ENCODE results near the gene AKIRIN2. TPM values are rescaled to one million over a fixed set of nuclear protein-coding genes. Genes with fewer than 3 reads are reported as not detected.
"Not testable (repeated sequence)": the region's sequence is repeated elsewhere in the genome, so short reads cannot be mapped to it uniquely, and the experiment has no call there.

The AKIRIN2 gene
- total RNA-seq, 1 experiment from 2014 or later: 28.2 TPM

DNA sequence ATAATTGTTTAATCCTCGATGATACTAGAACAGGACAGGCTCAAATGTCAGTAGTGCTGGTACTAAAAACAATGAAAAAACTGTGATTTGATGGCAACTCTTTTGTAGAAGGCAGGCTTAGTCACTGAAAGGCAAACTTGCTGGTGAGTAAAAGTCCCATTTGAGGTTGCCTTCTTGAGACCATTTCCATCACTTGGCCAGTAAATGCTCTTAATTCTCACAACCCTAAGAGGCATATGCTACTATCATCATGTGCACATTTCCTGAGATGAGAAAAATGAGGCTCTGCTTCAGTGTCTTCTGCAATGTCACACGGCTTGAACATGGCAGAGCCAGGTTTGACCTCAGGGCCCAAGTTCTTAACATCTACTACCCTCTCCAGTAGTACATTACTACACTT is 9.9 kb downstream of the AKIRIN2 start:
- no peak for DNase-seq (ENCODE audit: extremely low read depth, low read depth)

- DNase-seq (ENCODE audit: extremely low read depth, low read depth): no peak
Observed at GRCh38 chr6:87690441-87690840, 11.6 kb downstream of the AKIRIN2 start.

- DNase-seq (ENCODE audit: extremely low read depth, low read depth): not testable (repeated sequence)
Observed at GRCh38 chr6:87687893-87688292, 14.1 kb downstream of the AKIRIN2 start.

DNA sequence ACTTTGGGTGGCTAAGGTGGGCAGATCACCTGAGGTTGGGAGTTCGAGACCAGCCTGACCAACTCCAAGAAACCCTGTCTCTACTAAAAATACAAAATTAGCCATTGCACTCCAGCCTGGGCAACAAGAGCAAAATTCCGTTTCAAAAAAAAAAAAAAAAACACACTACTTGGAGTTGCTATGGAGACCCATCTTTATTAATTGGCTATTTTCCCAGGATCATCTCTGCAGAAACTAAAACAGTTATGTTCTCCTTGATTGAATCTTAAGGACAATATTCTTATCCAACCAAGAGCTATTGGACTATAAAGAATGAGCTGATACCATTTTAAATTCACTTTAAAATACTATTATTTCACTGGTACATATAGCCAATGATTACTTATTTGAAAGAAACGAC is 14.7 kb downstream of the AKIRIN2 start:
- DNase-seq (ENCODE audit: extremely low read depth, low read depth): no peak

DNA sequence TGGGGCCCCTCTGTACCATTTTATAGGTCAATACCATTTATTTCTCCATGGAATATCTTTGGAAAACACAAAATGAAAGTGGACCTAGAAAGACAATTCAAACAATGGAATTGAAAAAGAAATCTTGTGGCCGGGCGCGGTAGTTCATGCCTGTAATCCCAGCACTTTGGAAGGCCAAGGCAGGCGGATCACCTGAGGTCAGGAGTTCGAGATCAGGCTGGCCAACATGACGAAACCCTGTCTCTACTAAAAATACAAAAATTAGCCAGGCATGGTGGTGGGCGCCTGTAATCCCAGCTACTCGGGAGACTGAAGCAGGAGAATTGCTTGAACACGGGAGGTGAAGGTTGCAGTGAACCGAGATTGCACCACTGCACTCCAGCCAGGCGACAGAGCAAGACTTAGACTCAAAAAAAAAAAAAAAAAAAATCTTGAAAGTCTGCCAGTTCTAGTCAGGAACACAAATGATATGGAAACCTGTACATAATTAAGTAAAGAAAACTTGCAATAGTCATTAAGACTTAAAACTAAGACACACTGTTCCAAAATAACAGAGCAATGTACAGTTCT is 15.3 kb downstream of the AKIRIN2 start:
- not testable (repeated sequence) for DNase-seq (ENCODE audit: extremely low read depth, low read depth)

- DNase-seq (ENCODE audit: extremely low read depth, low read depth): no peak
Observed at GRCh38 chr6:87684895-87685654, 17.0 kb downstream of the AKIRIN2 start.

DNA sequence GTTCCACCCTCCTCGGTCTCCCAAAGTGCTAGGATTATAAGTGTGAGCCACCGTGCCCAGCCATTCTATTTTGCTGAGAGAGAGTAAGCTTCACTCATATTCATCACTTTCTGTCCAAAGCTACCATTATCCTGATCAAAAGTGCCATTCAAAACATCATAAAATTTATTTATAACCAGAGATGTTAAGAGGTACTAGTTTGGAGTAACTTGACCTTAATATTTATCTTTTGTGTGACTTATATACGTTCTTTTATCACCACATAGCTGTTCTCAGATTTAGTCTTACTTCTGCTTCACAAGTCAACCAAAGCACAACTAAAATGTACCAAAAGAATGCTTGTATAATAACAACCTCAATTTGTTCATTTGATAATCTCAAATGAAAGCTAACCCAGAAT is 18.1 kb downstream of the AKIRIN2 start:
- no peak for DNase-seq (ENCODE audit: extremely low read depth, low read depth)

DNA sequence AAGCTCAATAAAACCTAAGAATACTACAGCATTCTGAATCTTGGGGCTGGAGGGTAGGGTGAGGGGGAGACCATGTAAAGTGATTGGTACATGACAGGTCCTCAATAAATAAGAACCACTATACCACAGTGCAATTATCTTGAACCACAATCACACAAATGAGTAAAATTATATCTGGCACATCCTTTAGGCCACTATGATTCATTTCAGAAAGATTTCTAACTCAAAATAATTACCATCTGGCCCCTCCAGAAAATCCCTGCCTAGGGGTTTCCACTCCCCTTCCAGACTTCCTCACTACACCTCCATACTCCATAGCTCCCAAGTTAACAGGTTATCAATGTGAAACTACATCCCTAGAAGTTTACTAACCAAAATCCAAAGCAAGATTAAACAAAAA is 19.7 kb downstream of the AKIRIN2 start:
- no peak for DNase-seq (ENCODE audit: extremely low read depth, low read depth)

DNA sequence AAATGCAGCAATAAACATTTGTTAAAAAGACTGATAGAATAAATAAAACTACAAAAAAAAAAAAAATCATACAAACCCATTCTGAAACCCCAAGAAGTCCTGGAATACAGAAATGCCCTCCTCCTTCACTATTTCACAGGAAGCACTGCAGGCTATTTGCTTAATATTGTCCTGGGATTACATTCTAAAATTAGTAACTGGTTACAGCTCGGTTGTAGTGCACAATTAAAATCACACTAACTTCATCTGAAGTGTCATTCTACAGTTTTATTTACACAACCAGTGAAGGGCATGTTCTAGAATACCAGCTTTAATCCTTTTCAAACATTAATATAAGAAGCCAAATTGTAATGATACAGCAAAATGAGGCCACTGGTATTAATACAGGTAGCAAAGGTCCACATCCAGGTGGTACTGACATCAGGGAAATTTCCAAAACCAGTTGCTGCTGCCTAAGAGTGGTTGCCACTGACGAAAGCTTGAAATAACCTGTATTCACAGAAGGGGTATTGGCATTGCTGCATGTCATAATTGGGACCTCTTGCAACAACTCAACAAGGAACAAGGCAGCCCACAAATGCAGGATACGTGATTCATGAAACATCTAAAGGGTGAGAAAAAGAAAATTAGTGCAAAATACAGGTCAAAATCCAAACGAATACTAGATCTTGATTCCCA is 26.9 kb downstream of the AKIRIN2 start:
- no peak for DNase-seq (ENCODE audit: extremely low read depth, low read depth)

DNA sequence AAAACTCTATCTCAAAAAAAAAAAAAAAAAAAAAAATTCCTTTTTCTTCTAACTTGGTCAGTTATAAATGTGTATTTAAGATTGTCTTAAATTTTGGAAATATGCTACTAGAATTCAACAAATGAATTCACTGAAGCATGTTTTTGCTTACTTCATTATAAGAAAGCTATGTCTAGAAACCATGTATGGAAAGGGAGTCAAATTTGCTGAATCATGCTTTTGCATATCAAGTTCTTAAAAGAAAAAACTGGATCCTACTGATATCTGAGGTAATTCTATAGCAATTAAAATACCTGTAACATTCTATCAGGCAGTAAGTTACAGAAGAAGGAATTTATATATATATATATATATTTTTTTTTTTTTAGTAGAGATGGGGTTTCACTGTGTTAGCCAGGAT is 27.7 kb downstream of the AKIRIN2 start:
- DNase-seq (ENCODE audit: extremely low read depth, low read depth): no peak

GRCh38 chr6:87673237-87673636 is 28.8 kb downstream of the AKIRIN2 start:
- no peak for DNase-seq (ENCODE audit: extremely low read depth, low read depth)

DNA sequence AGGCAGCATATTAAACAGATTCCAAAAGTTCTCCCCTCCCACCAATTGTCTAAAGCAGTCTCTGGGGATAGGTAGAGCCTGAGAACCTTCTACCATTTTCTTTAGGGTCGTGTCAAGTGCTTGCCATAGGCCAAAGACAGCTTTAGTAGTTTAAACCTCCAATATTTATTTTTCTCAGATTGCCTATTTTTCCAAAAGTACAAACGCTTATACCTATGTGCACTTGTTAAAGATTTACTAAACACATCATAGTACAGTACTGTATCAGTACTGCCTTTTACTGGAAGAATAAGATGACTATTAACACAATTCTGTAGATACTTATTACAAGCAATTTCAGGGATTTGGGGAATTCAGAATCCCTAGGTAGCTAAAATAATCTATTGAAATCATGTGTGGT is 29.4 kb downstream of the AKIRIN2 start:
- no peak for DNase-seq (ENCODE audit: extremely low read depth, low read depth)

DNA sequence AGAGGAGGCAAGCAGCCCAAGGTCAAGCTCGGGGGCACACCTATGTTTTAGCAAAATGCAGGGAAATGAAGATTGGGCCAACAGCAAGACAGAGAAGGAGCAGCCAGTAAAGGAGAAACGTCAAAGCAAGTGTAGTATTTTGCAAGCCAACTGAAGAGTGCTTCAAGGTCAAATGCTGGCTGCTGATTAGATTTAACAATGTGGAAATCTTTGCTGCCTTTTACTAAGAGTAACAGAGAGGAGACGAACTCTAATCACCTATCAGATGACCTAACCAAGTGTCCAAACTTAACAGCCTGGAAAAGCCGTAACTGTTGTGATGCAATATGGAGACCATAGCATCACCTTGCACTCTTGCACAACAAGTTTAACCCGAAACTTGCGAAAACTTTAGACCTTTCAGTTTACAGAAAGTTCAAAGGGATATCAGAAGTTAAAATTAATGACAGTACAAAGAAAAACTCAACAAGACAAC is 30.4 kb downstream of the AKIRIN2 start:
- DNase-seq (ENCODE audit: extremely low read depth, low read depth): no peak

GRCh38 chr6:87670707-87671106 is 31.3 kb downstream of the AKIRIN2 start:
- no peak for DNase-seq (ENCODE audit: extremely low read depth, low read depth)

DNA sequence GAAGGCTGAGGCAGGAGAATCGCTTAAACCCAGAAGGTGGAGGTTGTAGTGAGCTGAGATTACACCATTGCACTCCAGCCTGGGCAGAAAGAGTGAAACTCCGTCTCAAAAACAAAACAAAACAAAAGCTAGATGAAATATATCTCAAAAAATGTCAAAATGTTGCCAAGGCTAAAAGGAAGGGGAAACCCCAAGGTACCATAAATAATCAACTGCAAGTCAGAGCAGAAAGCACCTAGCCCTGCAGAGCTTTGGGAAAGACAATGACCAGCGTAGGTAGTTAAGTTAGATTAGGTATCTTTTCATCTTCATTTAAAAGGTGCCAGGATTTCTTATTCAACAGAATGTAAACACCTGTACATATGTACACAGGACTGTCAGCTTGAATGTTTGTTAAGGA is 33.0 kb downstream of the AKIRIN2 start:
- no peak for DNase-seq (ENCODE audit: extremely low read depth, low read depth)

GRCh38 chr6:87668013-87668412 is 34.0 kb downstream of the AKIRIN2 start:
- DNase-seq (ENCODE audit: extremely low read depth, low read depth): no peak

- DNase-seq (ENCODE audit: extremely low read depth, low read depth): no peak
Observed at GRCh38 chr6:87667032-87667431, 35.0 kb downstream of the AKIRIN2 start.

- DNase-seq (ENCODE audit: extremely low read depth, low read depth): no peak
Observed at GRCh38 chr6:87664921-87665485, 37.0 kb downstream of the AKIRIN2 start.

- DNase-seq (ENCODE audit: extremely low read depth, low read depth): no peak
Observed at GRCh38 chr6:87663434-87663833, 38.6 kb downstream of the AKIRIN2 start.

GRCh38 chr6:87661503-87661902 is 40.5 kb downstream of the AKIRIN2 start:
- no peak for DNase-seq (ENCODE audit: extremely low read depth, low read depth)

DNA sequence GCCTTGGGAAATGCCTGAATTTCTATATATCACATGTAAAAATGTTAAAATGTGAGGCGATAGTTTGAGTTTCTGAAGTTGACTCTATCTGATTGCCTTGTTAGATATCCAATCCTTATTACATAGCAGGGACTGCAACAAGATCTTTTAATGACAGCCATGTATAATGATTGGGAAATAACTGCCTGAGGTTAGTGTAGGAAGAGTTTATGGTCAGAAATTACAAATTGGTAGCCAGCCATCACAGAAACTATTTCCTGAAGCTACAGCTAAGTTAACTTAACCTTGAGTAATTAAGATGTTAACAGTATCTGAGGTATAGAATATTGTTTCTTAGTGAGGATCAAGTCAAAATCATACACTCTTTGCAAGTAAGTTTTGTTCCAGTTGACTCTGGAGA is 41.0 kb downstream of the AKIRIN2 start:
- DNase-seq (ENCODE audit: extremely low read depth, low read depth): no peak

All from NCI-H460 (cell line).